Mesenchymal stem cell (in vitro differentiated cells and primary cell): Measurements from ENCODE around the gene PLPPR3.

ENCODE experiments used
- DNase-seq: peaks from one replicate; pipeline ENCODE4 v3.0.0-alpha.2; 2013
- H2AFZ ChIP-seq: one replicate; pipeline ENCODE4 v1.6.1; 2013; ENCODE audit warnings: low read depth, mild to moderate bottlenecking, control low read depth, inconsistent platforms, low read length, moderate library complexity
- H2AK5ac ChIP-seq: 2 replicates; pipeline ENCODE4 v1.6.1; 2013; ENCODE audit warnings: low read length, moderate library complexity, mild to moderate bottlenecking, inconsistent platforms; ENCODE audit not compliant: severe bottlenecking
- H2BK120ac ChIP-seq: one replicate; pipeline ENCODE4 v1.6.1; 2013; ENCODE audit warnings: low read depth, mild to moderate bottlenecking, inconsistent platforms, low read length, moderate library complexity
- H2BK12ac ChIP-seq, 2 experiments: one replicate each; pipeline ENCODE4 v1.6.1; 2013; ENCODE audit warnings: inconsistent platforms in 2 of 2, low read length in 2 of 2, mild to moderate bottlenecking in 2 of 2, moderate library complexity in 2 of 2, control low read depth in 1 of 2
- H2BK15ac ChIP-seq: one replicate; pipeline ENCODE4 v1.6.1; 2013; ENCODE audit warnings: mild to moderate bottlenecking, low read depth, inconsistent platforms; ENCODE audit not compliant: poor library complexity, severe bottlenecking
- H2BK5ac ChIP-seq: 2 replicates; pipeline ENCODE4 v1.6.1; 2013; ENCODE audit warnings: low read depth, mild to moderate bottlenecking, low read length, control low read depth, inconsistent platforms; ENCODE audit not compliant: poor library complexity, severe bottlenecking
- H3K14ac ChIP-seq, 2 experiments: one replicate each; pipeline ENCODE4 v1.6.1; 2013; ENCODE audit warnings: inconsistent platforms in 2 of 2, low read length in 2 of 2, control low read depth in 1 of 2, mild to moderate bottlenecking in 1 of 2, moderate library complexity in 1 of 2
- H3K18ac ChIP-seq, 2 experiments: one replicate each; pipeline ENCODE4 v1.6.1; 2013; ENCODE audit warnings: inconsistent platforms in 2 of 2, low read length in 2 of 2, control low read depth in 1 of 2, low read depth in 1 of 2, mild to moderate bottlenecking in 1 of 2
- H3K23ac ChIP-seq, 2 experiments: one replicate each; pipeline ENCODE4 v1.6.1; 2013; ENCODE audit warnings: inconsistent platforms in 2 of 2, low read length in 2 of 2, mild to moderate bottlenecking in 2 of 2, moderate library complexity in 2 of 2, control low read depth in 1 of 2
- H3K27ac ChIP-seq: 2 replicates; pipeline ENCODE4 v1.5.1; 2013; ENCODE audit warnings: mild to moderate bottlenecking, moderate library complexity, low read length, control low read depth, inconsistent platforms; ENCODE audit not compliant: poor library complexity, severe bottlenecking
- H3K27me3 ChIP-seq, 2 experiments: 2 replicates each; pipeline versions ENCODE4 v1.6.1 to v1.7.0; 2013; ENCODE audit warnings: low read length in 2 of 2, mild to moderate bottlenecking in 2 of 2, moderate library complexity in 2 of 2, control low read depth in 1 of 2, inconsistent platforms in 1 of 2; ENCODE audit not compliant: control insufficient read depth in 1 of 2, insufficient read depth in 1 of 2
- H3K36me3 ChIP-seq, 2 experiments: 2 replicates each; pipeline versions ENCODE4 v1.6.1 to v1.7.0; 2013; ENCODE audit warnings: low read length in 2 of 2, control low read depth in 1 of 2, inconsistent platforms in 1 of 2, low read depth in 1 of 2, mild to moderate bottlenecking in 1 of 2; ENCODE audit not compliant: insufficient read depth in 2 of 2, control insufficient read depth in 1 of 2
- H3K4ac ChIP-seq, 2 experiments: one replicate each; pipeline ENCODE4 v1.6.1; 2013; ENCODE audit warnings: inconsistent platforms in 2 of 2, low read length in 2 of 2, mild to moderate bottlenecking in 2 of 2, moderate library complexity in 2 of 2, control low read depth in 1 of 2, low read depth in 1 of 2
- H3K4me1 ChIP-seq: 2 replicates; pipeline ENCODE4 v1.6.1; 2013; ENCODE audit warnings: low read depth, low read length, control low read depth; ENCODE audit not compliant: control insufficient read depth, insufficient read depth
- H3K4me2 ChIP-seq: 2 replicates; pipeline ENCODE4 v1.6.1; 2013; ENCODE audit warnings: low read length, mild to moderate bottlenecking, inconsistent platforms; ENCODE audit not compliant: poor library complexity, severe bottlenecking
- H3K4me3 ChIP-seq, 2 experiments: 2 replicates each; pipeline versions ENCODE4 v1.5.1 to v1.7.0; 2013; ENCODE audit warnings: low read length in 2 of 2, mild to moderate bottlenecking in 2 of 2, control low read depth in 1 of 2, low read depth in 1 of 2; ENCODE audit not compliant: insufficient read depth in 1 of 2
- H3K79me1 ChIP-seq: replicated peaks from 2 replicates; pipeline ENCODE4 v1.6.1; 2013; ENCODE audit warnings: mild to moderate bottlenecking, control low read depth, low read length, inconsistent platforms; ENCODE audit not compliant: poor library complexity, severe bottlenecking
- H3K9ac ChIP-seq: 2 replicates; pipeline ENCODE4 v1.7.0; 2013; ENCODE audit warnings: mild to moderate bottlenecking, low read length, moderate library complexity
- H3K9me3 ChIP-seq: 2 replicates; pipeline ENCODE4 v1.7.0; 2013; ENCODE audit warnings: mild to moderate bottlenecking, low read length; ENCODE audit not compliant: control insufficient read depth
- H4K8ac ChIP-seq: one replicate; pipeline ENCODE4 v1.6.1; 2013; ENCODE audit warnings: inconsistent platforms, mild to moderate bottlenecking, low read length, moderate library complexity
- H4K91ac ChIP-seq: one replicate; pipeline ENCODE4 v1.6.1; 2013; ENCODE audit warnings: mild to moderate bottlenecking, low read length, inconsistent platforms
- WGBS: methylation state at CpG from one replicate; pipeline ENCODE4 v1.1.7; 2013; ENCODE audit warnings: mixed read lengths; 5-methylcytosine and 5-hydroxymethylcytosine counted together

The PLPPR3 gene

DNA sequence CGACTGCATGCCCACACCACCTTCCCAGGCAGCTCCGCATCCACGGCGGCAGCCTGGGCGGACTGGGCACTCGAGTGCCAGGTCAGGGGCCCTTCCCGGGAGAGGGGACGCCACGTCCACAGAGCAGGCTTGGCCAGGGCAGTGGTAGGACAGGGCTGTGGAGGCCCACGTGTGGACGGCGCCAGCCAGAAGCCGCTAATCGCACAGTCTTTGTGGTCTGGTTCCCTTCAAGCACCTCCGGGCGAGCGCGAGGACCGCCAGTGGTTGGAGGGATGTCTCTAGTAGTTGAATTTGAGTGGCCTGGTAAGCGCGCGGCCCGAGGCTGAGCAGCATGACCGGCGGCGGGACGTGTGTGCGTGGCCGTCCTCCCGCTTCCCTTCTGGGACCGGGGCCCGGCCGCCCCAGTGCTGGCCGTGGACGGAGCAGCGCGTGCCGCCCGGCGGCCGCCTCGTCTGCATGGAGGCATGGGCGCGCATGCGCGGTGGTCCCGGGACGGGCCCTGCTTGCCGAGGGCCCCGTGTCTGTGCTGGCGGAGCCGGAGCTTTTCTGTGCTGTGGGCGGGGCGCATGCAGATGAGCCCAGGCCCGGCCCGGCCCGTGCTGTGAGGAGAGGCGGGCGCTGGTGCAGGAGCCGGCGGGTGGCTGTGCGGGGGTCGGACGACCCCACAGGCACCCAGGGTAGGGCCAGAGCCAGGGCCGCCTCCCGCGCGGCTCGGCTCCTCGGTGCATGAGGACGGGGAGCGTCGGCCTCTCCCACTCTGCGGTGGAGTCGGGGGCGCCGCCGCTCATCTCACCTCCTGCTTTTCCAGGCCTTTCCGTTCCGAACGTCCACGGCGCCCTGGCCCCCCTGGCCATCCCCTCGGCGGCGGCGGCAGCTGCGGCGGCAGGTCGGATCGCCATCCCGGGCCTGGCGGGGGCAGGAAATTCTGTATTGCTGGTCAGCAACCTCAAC is 15.9 kb downstream of the PLPPR3 start:
- Histone ChIP-seq H2BK120ac (no peak overlapping the region), H3K4me2 (no peak overlapping the region)
- WGBS: 96% methylated on average over 87 of the region's 93 CpGs

DNA sequence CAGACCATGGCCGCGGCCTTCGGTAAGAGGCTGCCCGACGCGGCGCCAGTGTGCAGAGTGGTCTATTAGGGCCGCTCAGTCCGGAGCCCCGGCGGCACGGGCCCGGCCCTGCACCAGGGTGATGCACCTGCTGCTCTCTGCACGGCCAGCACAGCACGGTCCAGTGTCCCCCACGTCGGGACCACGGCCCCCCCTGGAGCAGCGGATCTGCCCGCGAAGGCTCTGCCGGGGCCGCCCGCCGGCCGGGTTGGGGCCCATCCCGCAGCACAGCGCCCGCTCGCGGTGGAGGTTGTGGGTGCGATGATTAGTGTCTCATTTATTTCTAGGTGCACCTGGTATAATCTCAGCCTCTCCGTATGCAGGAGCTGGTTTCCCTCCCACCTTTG is 16.6 kb downstream of the PLPPR3 start:
- no peak for DNase-seq
- Histone ChIP-seq H3K23ac (no peak overlapping the region), H2BK120ac (no peak overlapping the region), H4K91ac (no peak overlapping the region), H2BK12ac (no peak overlapping the region), H3K27ac (no peak overlapping the region), H3K9me3 (no peaks in the 10 kb centered on the region), H3K27me3 (no peaks in the 10 kb centered on the region), H3K36me3 (peaks cover 71 to 99% of the 10 kb centered on the region in 2 experiments), H3K14ac (no peak overlapping the region), H2AK5ac (no peak overlapping the region), H3K4me1 (peaks cover 43% of the 10 kb centered on the region), H2BK5ac (no peak overlapping the region), H3K18ac (no peak overlapping the region), H3K4me2 (no peak overlapping the region), H4K8ac (no peak overlapping the region), H2BK15ac (no peak overlapping the region), H3K79me1 (no peaks in the 10 kb centered on the region), H3K9ac (no peak overlapping the region), H3K4ac (no peak overlapping the region), H2AFZ (no peak overlapping the region), H3K4me3 (no peak overlapping the region)
- WGBS: 95% methylated on average over 33 of the region's 33 CpGs

More for the DNA sequence above, 15.9 kb downstream of the PLPPR3 start:
- no peaks in the 10 kb centered on the region for H3K27me3 ChIP-seq
- no peak overlapping the region for H3K9ac ChIP-seq
- peaks cover 71 to 99% of the 10 kb centered on the region in 2 experiments for H3K36me3 ChIP-seq
- no peaks in the 10 kb centered on the region for H3K9me3 ChIP-seq
- H3K18ac ChIP-seq: no peak overlapping the region
- H2BK15ac ChIP-seq: no peak overlapping the region
- H2BK5ac ChIP-seq: no peak overlapping the region
- no peak overlapping the region for H3K4me3 ChIP-seq
- no peak overlapping the region for H2AFZ ChIP-seq
- H3K14ac ChIP-seq: no peak overlapping the region
- no peak overlapping the region for H4K91ac ChIP-seq
- no peaks in the 10 kb centered on the region for H3K79me1 ChIP-seq
- H2AK5ac ChIP-seq: no peak overlapping the region
- peaks cover 36% of the 10 kb centered on the region for H3K4me1 ChIP-seq
- no peak overlapping the region for H4K8ac ChIP-seq
- no peak overlapping the region for H3K4ac ChIP-seq
- no peak overlapping the region for H3K23ac ChIP-seq
- no peak for DNase-seq
- H2BK12ac ChIP-seq: no peak overlapping the region
- H3K27ac ChIP-seq: no peak overlapping the region

DNA sequence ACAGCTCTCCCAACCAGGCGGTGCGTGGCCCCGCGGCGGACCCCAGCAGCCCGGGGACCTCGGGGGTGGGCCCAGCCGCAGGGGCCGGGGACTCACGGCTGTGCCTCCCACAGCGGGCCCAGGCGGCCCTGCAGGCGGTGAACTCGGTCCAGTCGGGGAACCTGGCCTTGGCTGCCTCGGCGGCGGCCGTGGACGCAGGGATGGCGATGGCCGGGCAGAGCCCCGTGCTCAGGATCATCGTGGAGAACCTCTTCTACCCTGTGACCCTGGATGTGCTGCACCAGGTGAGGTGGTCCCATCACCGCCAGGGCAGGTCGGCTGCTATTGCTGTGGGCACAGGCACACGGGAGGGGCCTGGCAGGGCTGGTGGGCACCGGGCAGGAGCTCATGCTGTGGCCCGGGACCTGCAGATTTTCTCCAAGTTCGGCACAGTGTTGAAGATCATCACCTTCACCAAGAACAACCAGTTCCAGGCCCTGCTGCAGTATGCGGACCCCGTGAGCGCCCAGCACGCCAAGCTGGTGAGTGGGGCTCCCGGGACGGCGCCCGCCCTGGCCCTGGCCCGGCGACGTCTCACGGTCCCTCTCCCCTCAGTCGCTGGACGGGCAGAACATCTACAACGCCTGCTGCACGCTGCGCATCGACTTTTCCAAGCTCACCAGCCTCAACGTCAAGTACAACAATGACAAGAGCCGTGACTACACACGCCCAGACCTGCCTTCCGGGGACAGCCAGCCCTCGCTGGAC is 17.2 kb downstream of the PLPPR3 start:
- Histone ChIP-seq H3K18ac (no peak overlapping the region), H2AK5ac (no peak overlapping the region), H3K36me3 (peaks cover 67 to 96% of the 10 kb centered on the region in 2 experiments), H3K23ac (no peak overlapping the region), H3K27me3 (no peaks in the 10 kb centered on the region), H3K79me1 (no peaks in the 10 kb centered on the region), H4K91ac (no peak overlapping the region), H3K14ac (no peak overlapping the region), H3K4me2 (no peak overlapping the region), H3K4me1 (peaks cover 45% of the 10 kb centered on the region), H2AFZ (no peak overlapping the region), H2BK12ac (no peak overlapping the region), H3K4ac (no peak overlapping the region), H3K4me3 (no peak overlapping the region), H2BK120ac (no peak overlapping the region), H4K8ac (no peak overlapping the region), H2BK15ac (no peak overlapping the region), H2BK5ac (no peak overlapping the region), H3K9ac (no peak overlapping the region), H3K9me3 (no peaks in the 10 kb centered on the region), H3K27ac (no peak overlapping the region)
- WGBS: 96% methylated on average over 53 of the region's 53 CpGs
- no peak for DNase-seq
